ENCODE data around the gene OR5H6. TPM values are rescaled to one million over a fixed set of nuclear protein-coding genes. Genes with fewer than 3 reads are reported as not detected.

Gene OR5H6
- total and polyA plus RNA-seq, 2 donors (not counting 3 experiments of a cell fraction or from before 2014, with no cell fraction given): not detected

DNA sequence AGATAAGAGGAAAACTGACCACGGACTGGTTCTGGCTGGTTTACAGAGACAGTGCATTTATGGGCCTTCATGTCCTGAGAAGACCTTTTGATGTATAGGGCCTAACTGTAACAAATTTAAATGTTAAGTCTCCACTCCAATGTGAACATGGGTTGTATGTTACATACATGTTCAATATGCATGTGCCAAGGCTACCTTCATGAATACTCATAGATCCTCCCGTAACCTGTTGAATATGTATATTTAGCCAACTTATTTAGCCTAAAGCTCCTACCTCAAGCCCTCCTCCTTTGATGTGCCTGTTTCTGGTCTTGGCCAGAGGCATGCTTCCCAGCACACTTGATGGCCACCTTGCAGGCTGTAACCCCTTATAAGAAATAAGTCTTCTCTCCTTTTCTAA lies 18.2 kb downstream of the OR5H6 start, which contains the start of gene OR5H2:
TSS of gene OR5H2 (plus strand) at position 301 of the 400 bp plus-strand sequence. CDS start 398 bp downstream, outside the sequence.
- Histone ChIP-seq H3K4me3 (replicated peaks in 1 of 3; ENCODE audit: insufficient read depth in 1 of 3, low read depth in 1 of 3, low read length in 3 of 3) (no peak within 1 kb of the TSS), H3K4me2 (ENCODE audit: insufficient read depth, low read length) (no peak within 1 kb of the TSS), H3K9me3 (replicated peaks; ENCODE audit: control insufficient read depth, insufficient read depth, low read length) (no peaks in the 10 kb centered on the region), H3K36me3 (ENCODE audit: control insufficient read depth in 2 of 2, extremely low read depth in 1 of 2, insufficient read depth in 2 of 2, low read length in 2 of 2) (no peaks in the 10 kb centered on the region), H3K79me2 (ENCODE audit: control insufficient read depth, insufficient read depth, low read length) (no peaks in the 10 kb centered on the region), H3K27ac (ENCODE audit: insufficient read depth, low read depth, low read length) (no peak within 1 kb of the TSS), H2AFZ (ENCODE audit: low read depth, low read length) (no peak within 1 kb of the TSS), H4K20me1 (replicated peaks; ENCODE audit: control insufficient read depth, extremely low read depth, insufficient read depth, low read length) (no peaks in the 10 kb centered on the region), H3K4me1 (ENCODE audit: control insufficient read depth, extremely low read depth, insufficient read depth, low read length) (no peaks in the 10 kb centered on the region), H3K9me1 (replicated peaks; ENCODE audit: control insufficient read depth, extremely low read depth, insufficient read depth, low read length) (no peaks in the 10 kb centered on the region), H3K27me3 (ENCODE audit: control insufficient read depth in 2 of 2, insufficient read depth in 2 of 2, low read length in 2 of 2) (no peaks in the 10 kb centered on the region), H3K9ac (replicated peaks; ENCODE audit: extremely low read depth, insufficient read depth, low read length) (no peak within 1 kb of the TSS)
- no TSS peak for BruUV-seq (replicated peaks)
- intact Hi-C loops (cut with micrococcal nuclease) (no loop called here), dilution Hi-C loops (cut with MboI; ENCODE audit: extremely low pct_ligation_motif_present, low sequenced_read_pairs) (no loop called here)
- TF ChIP-seq GATA2 (IDR thresholded peaks at IDR 0.05; ENCODE audit: insufficient read depth, insufficient read length, low read depth, low read length): no peak
- no peak for TF ChIP-seq EZH2 (IDR thresholded peaks at IDR 0.05; ENCODE audit: borderline replicate concordance, low read depth, low read length, severe bottlenecking)
- TF ChIP-seq MYC (IDR thresholded peaks at IDR 0.05; ENCODE audit: low read depth, low read length): no peak
- no peak for TF ChIP-seq JUN (IDR thresholded peaks at IDR 0.05; ENCODE audit: borderline replicate concordance, insufficient read depth, insufficient read length, low read depth)
- no peak for TF ChIP-seq FOS (IDR thresholded peaks at IDR 0.05; ENCODE audit: borderline replicate concordance, insufficient read depth, low read length)
- TF ChIP-seq, protein P1, sequence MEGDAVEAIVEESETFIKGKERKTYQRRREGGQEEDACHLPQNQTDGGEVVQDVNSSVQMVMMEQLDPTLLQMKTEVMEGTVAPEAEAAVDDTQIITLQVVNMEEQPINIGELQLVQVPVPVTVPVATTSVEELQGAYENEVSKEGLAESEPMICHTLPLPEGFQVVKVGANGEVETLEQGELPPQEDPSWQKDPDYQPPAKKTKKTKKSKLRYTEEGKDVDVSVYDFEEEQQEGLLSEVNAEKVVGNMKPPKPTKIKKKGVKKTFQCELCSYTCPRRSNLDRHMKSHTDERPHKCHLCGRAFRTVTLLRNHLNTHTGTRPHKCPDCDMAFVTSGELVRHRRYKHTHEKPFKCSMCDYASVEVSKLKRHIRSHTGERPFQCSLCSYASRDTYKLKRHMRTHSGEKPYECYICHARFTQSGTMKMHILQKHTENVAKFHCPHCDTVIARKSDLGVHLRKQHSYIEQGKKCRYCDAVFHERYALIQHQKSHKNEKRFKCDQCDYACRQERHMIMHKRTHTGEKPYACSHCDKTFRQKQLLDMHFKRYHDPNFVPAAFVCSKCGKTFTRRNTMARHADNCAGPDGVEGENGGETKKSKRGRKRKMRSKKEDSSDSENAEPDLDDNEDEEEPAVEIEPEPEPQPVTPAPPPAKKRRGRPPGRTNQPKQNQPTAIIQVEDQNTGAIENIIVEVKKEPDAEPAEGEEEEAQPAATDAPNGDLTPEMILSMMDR (IDR thresholded peaks at IDR 0.05; ENCODE audit: extremely low read depth in 1 of 2, insufficient read depth in 1 of 2, low read depth in 1 of 2, low read length in 2 of 2): no peak
- no peak for TF ChIP-seq POLR2A (IDR thresholded peaks at IDR 0.05; ENCODE audit: low read depth, low read length)
- FAIRE-seq (no peak), DNase-seq (ENCODE audit: low read depth, low spot score) (no peak)
- ChIA-PET POLR2A (no interaction called here), CTCF (no interaction called here)

All from endothelial cell of umbilical vein (primary cell).